ENCODE measurements around the gene ITCH. TPM values are rescaled to one million over a fixed set of nuclear protein-coding genes. Genes with fewer than 3 reads are reported as not detected.

The ITCH gene
- total and polyA plus RNA-seq, 2 of the 8 experiments (the other 6 are each of a cell fraction or from before 2014, with no cell fraction given) = 3.9 to 45.2 TPM

- TF ChIP-seq, protein P1, sequence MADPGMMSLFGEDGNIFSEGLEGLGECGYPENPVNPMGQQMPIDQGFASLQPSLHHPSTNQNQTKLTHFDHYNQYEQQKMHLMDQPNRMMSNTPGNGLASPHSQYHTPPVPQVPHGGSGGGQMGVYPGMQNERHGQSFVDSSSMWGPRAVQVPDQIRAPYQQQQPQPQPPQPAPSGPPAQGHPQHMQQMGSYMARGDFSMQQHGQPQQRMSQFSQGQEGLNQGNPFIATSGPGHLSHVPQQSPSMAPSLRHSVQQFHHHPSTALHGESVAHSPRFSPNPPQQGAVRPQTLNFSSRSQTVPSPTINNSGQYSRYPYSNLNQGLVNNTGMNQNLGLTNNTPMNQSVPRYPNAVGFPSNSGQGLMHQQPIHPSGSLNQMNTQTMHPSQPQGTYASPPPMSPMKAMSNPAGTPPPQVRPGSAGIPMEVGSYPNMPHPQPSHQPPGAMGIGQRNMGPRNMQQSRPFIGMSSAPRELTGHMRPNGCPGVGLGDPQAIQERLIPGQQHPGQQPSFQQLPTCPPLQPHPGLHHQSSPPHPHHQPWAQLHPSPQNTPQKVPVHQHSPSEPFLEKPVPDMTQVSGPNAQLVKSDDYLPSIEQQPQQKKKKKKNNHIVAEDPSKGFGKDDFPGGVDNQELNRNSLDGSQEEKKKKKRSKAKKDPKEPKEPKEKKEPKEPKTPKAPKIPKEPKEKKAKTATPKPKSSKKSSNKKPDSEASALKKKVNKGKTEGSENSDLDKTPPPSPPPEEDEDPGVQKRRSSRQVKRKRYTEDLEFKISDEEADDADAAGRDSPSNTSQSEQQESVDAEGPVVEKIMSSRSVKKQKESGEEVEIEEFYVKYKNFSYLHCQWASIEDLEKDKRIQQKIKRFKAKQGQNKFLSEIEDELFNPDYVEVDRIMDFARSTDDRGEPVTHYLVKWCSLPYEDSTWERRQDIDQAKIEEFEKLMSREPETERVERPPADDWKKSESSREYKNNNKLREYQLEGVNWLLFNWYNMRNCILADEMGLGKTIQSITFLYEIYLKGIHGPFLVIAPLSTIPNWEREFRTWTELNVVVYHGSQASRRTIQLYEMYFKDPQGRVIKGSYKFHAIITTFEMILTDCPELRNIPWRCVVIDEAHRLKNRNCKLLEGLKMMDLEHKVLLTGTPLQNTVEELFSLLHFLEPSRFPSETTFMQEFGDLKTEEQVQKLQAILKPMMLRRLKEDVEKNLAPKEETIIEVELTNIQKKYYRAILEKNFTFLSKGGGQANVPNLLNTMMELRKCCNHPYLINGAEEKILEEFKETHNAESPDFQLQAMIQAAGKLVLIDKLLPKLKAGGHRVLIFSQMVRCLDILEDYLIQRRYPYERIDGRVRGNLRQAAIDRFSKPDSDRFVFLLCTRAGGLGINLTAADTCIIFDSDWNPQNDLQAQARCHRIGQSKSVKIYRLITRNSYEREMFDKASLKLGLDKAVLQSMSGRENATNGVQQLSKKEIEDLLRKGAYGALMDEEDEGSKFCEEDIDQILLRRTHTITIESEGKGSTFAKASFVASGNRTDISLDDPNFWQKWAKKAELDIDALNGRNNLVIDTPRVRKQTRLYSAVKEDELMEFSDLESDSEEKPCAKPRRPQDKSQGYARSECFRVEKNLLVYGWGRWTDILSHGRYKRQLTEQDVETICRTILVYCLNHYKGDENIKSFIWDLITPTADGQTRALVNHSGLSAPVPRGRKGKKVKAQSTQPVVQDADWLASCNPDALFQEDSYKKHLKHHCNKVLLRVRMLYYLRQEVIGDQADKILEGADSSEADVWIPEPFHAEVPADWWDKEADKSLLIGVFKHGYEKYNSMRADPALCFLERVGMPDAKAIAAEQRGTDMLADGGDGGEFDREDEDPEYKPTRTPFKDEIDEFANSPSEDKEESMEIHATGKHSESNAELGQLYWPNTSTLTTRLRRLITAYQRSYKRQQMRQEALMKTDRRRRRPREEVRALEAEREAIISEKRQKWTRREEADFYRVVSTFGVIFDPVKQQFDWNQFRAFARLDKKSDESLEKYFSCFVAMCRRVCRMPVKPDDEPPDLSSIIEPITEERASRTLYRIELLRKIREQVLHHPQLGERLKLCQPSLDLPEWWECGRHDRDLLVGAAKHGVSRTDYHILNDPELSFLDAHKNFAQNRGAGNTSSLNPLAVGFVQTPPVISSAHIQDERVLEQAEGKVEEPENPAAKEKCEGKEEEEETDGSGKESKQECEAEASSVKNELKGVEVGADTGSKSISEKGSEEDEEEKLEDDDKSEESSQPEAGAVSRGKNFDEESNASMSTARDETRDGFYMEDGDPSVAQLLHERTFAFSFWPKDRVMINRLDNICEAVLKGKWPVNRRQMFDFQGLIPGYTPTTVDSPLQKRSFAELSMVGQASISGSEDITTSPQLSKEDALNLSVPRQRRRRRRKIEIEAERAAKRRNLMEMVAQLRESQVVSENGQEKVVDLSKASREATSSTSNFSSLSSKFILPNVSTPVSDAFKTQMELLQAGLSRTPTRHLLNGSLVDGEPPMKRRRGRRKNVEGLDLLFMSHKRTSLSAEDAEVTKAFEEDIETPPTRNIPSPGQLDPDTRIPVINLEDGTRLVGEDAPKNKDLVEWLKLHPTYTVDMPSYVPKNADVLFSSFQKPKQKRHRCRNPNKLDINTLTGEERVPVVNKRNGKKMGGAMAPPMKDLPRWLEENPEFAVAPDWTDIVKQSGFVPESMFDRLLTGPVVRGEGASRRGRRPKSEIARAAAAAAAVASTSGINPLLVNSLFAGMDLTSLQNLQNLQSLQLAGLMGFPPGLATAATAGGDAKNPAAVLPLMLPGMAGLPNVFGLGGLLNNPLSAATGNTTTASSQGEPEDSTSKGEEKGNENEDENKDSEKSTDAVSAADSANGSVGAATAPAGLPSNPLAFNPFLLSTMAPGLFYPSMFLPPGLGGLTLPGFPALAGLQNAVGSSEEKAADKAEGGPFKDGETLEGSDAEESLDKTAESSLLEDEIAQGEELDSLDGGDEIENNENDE (IDR thresholded peaks at IDR 0.05; ENCODE audit: insufficient replicate concordance, low read length) = no peak
- TF ChIP-seq MAX (IDR thresholded peaks at IDR 0.05) (peak; percentile 31; the same call in 1 of the 2 replicates), RBBP5 (IDR thresholded peaks at IDR 0.05; ENCODE audit: borderline replicate concordance, low read depth, low read length) (no peak)
These were observed 173.8 kb downstream of the ITCH start (continued) for GRCh38 chr20:34536798-34537394.
